GM12878 (cell line): ENCODE measurements around the gene BUB3. TPM values are rescaled to one million over a fixed set of nuclear protein-coding genes. Genes with fewer than 3 reads are reported as not detected.

Source experiments
- ATF7 ChIP-seq: fragments of 450-650 bp; IDR thresholded peaks from 2 replicates; pipeline ENCODE4 v1.6.1; 2016; ENCODE audit warnings: low read depth, mild to moderate bottlenecking
- BHLHE40 ChIP-seq, 2 experiments: fragments of 450-650 bp in 1 of 2; IDR thresholded peaks; 2 replicates each; pipeline ENCODE4 v1.6.1; 2011 to 2017; ENCODE audit warnings: low read depth in 2 of 2, borderline replicate concordance in 1 of 2, improper control_type of control experiment in 1 of 2, low read length in 1 of 2, mild to moderate bottlenecking in 1 of 2
- CHD1 ChIP-seq: IDR thresholded peaks from 2 replicates; pipeline ENCODE4 v1.6.1; 2012; ENCODE audit warnings: low read depth, low read length, improper control_type of control experiment
- CREM ChIP-seq: IDR thresholded peaks from 2 replicates; pipeline ENCODE4 v1.6.1; 2014; ENCODE audit warnings: antibody characterized with exemption, low read depth
- GABPA ChIP-seq: IDR thresholded peaks from 2 replicates; pipeline ENCODE4 v1.6.1; 2014; ENCODE audit warnings: antibody characterized with exemption, low read depth, mild to moderate bottlenecking, inconsistent platforms
- GATAD2B ChIP-seq: fragments of 450-650 bp; conservative IDR thresholded peaks from 2 replicates; pipeline ENCODE4 v1.6.1; 2017; ENCODE audit warnings: low read depth, mild to moderate bottlenecking, moderate library complexity
- IRF4 ChIP-seq: IDR thresholded peaks from 2 replicates; pipeline ENCODE4 v1.6.1; 2011; ENCODE audit warnings: low read depth, low read length
- NR2C1 ChIP-seq: fragments of 450-650 bp; IDR thresholded peaks from 2 replicates; pipeline ENCODE4 v1.6.1; 2017; ENCODE audit warnings: antibody characterized with exemption, mild to moderate bottlenecking, moderate library complexity
- PAX5 ChIP-seq: IDR thresholded peaks from 2 replicates; pipeline ENCODE4 v1.6.1; 2011; ENCODE audit warnings: low read depth, low read length, borderline replicate concordance
- POLR2AphosphoS2 ChIP-seq: IDR thresholded peaks from 2 replicates; pipeline ENCODE4 v1.6.1; 2011; ENCODE audit warnings: low read depth, mild to moderate bottlenecking, low read length, improper control_type of control experiment, moderate library complexity
- RAD21 ChIP-seq: IDR thresholded peaks from 2 replicates; pipeline ENCODE4 v1.6.1; 2011; ENCODE audit warnings: mild to moderate bottlenecking, low read depth, low read length, moderate library complexity; ENCODE audit not compliant: insufficient read depth
- RELA ChIP-seq: fragments of 450-650 bp; IDR thresholded peaks from 2 replicates; pipeline ENCODE4 v1.8.0; 2014; ENCODE audit warnings: borderline replicate concordance; ENCODE audit not compliant: partially characterized antibody
- SPI1 ChIP-seq: IDR thresholded peaks from 2 replicates; pipeline ENCODE4 v1.6.1; 2011; ENCODE audit warnings: low read depth, mild to moderate bottlenecking, low read length, moderate library complexity, borderline replicate concordance; ENCODE audit not compliant: insufficient read depth
- SREBF1 ChIP-seq: IDR thresholded peaks from 2 replicates; pipeline ENCODE4 v1.6.1; 2012; ENCODE audit warnings: mild to moderate bottlenecking, low read length
- TAF1 ChIP-seq: IDR thresholded peaks from 2 replicates; pipeline ENCODE4 v1.6.1; 2011; ENCODE audit warnings: mild to moderate bottlenecking, low read depth, low read length, borderline replicate concordance
- YY1 ChIP-seq: IDR thresholded peaks from 2 replicates; pipeline ENCODE4 v1.6.1; 2011; ENCODE audit warnings: low read depth, mild to moderate bottlenecking, low read length
- ZNF24 ChIP-seq: fragments of 450-650 bp; IDR thresholded peaks from 2 replicates; pipeline ENCODE4 v1.6.1; 2017; ENCODE audit warnings: antibody characterized with exemption, mild to moderate bottlenecking
- polyA plus RNA-seq, 11 experiments: library from polyadenylated mRNA; depleted of rRNA in 4 of 11; unstranded in 6 of 11; stranded (reverse) in 5 of 11; fragments of >200 nt; fragmentation: Nextera tagmentation in 4 of 11; fragmentation: Illumina TruSeq in 1 of 11; extraction: Ambion mirVana in 4 of 11; extraction: Trizol in 1 of 11; gene quantifications; 1 replicate in 1 of 11; 2 replicates in 10 of 11; pipeline versions ENCODE4 v1.2.1 to v1.2.3, GENCODE V29; 2011 to 2016; ENCODE audit warnings: inconsistent platforms in 2 of 11, missing spikeins in 2 of 11, low read depth in 1 of 11
- total RNA-seq, 4 experiments: library from RNA; depleted of rRNA in 3 of 4; stranded (reverse); fragments of >200 nt in 3 of 4; fragmentation: Illumina TruSeq in 1 of 4; extraction: Trizol in 1 of 4; gene quantifications; 2 replicates each; pipeline versions ENCODE4 v1.2.1 to v1.2.3, GENCODE V29; 2013 to 2021
- TF ChIP-seq, protein P1 (sequence below): IDR thresholded peaks from 2 replicates; pipeline ENCODE4 v1.6.1; 2011; ENCODE audit warnings: borderline replicate concordance, low read depth, mild to moderate bottlenecking, moderate library complexity, mixed read lengths, low read length; ENCODE audit not compliant: insufficient read depth; ENCODE audit errors: extremely low read length
- TF ChIP-seq, protein P2 (sequence below): fragments of 450-650 bp; conservative IDR thresholded peaks from 2 replicates; pipeline ENCODE4 v1.6.1; 2017; ENCODE audit warnings: mild to moderate bottlenecking, moderate library complexity
- TF ChIP-seq, protein P3 (sequence below): IDR thresholded peaks from 2 replicates; pipeline ENCODE4 v1.6.1; 2011; ENCODE audit warnings: low read depth, low read length, improper control_type of control experiment, borderline replicate concordance
- TF ChIP-seq, protein P4 (sequence below): fragments of 450-650 bp; IDR thresholded peaks from 2 replicates; pipeline ENCODE4 v1.6.1; 2017; ENCODE audit warnings: borderline replicate concordance
- TF ChIP-seq, protein P5 (sequence below): fragments of 450-650 bp; IDR thresholded peaks from 2 replicates; pipeline ENCODE4 v1.6.1; 2016; ENCODE audit warnings: mild to moderate bottlenecking
- TF ChIP-seq, protein P6 (sequence below): IDR thresholded peaks from 2 replicates; pipeline ENCODE4 v1.6.1; 2011; ENCODE audit warnings: mild to moderate bottlenecking, low read depth, low read length, moderate library complexity; ENCODE audit not compliant: insufficient replicate concordance

Gene BUB3
- total and polyA plus RNA-seq, 10 of the 15 experiments (the other 5 are each of a cell fraction or from before 2014, with no cell fraction given) = 260 to 1,126 (median 441) TPM

DNA sequence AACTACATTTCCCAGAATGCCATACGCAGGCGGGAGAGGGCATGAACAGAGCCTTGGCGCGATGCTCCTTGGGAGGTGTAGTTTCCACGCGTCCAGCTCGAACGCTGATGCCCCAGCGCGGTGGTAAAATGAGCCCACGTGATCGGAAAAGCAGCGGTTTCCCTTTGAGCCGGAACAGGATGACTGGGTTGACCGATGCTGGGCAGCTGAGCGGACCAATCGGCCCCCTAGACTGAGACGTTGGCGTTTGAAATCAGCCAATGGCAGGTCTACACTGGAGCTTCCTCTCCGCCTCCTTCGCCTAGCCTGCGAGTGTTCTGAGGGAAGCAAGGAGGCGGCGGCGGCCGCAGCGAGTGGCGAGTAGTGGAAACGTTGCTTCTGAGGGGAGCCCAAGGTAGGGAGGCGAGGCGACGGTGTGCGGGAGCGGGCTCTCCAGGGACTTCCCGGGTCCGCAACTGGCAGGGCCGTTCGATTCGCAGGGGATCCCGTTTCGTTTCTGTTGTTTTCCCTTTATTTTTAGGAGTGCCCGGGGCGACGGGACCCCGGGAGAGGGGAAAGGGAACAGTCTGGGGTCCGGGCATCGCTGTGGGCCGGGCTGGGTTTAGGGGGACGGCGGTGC lies at the start of gene BUB3 (continued):
- peak; percentile 54 for TF ChIP-seq RELA
- TF ChIP-seq ATF7 = peak; percentile 36; the same call in 1 of the 2 replicates
- peak; percentile 87 for TF ChIP-seq TAF1
- peak; percentile 95 for TF ChIP-seq GABPA
- no peak for TF ChIP-seq GATAD2B
- no peak; the same call in 1 of the 2 replicates for TF ChIP-seq PAX5
- TF ChIP-seq RAD21 = no peak
- 0 out of 2 replicates have a peak, but pooled peaks have one; percentile 32 for TF ChIP-seq IRF4
- TF ChIP-seq CHD1 = no peak; the same call in 1 of the 2 replicates
- TF ChIP-seq, protein P1, sequence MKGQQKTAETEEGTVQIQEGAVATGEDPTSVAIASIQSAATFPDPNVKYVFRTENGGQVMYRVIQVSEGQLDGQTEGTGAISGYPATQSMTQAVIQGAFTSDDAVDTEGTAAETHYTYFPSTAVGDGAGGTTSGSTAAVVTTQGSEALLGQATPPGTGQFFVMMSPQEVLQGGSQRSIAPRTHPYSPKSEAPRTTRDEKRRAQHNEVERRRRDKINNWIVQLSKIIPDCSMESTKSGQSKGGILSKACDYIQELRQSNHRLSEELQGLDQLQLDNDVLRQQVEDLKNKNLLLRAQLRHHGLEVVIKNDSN = peak; percentile 94
- peak; percentile 81 for TF ChIP-seq YY1
- peak; percentile 89 for TF ChIP-seq SREBF1
- TF ChIP-seq, protein P2, sequence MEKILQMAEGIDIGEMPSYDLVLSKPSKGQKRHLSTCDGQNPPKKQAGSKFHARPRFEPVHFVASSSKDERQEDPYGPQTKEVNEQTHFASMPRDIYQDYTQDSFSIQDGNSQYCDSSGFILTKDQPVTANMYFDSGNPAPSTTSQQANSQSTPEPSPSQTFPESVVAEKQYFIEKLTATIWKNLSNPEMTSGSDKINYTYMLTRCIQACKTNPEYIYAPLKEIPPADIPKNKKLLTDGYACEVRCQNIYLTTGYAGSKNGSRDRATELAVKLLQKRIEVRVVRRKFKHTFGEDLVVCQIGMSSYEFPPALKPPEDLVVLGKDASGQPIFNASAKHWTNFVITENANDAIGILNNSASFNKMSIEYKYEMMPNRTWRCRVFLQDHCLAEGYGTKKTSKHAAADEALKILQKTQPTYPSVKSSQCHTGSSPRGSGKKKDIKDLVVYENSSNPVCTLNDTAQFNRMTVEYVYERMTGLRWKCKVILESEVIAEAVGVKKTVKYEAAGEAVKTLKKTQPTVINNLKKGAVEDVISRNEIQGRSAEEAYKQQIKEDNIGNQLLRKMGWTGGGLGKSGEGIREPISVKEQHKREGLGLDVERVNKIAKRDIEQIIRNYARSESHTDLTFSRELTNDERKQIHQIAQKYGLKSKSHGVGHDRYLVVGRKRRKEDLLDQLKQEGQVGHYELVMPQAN = peak; percentile 74
- TF ChIP-seq SPI1 = peak; percentile 58; the same call in 1 of the 2 replicates
- peak; percentile 98 for TF ChIP-seq NR2C1
- TF ChIP-seq, protein P3, sequence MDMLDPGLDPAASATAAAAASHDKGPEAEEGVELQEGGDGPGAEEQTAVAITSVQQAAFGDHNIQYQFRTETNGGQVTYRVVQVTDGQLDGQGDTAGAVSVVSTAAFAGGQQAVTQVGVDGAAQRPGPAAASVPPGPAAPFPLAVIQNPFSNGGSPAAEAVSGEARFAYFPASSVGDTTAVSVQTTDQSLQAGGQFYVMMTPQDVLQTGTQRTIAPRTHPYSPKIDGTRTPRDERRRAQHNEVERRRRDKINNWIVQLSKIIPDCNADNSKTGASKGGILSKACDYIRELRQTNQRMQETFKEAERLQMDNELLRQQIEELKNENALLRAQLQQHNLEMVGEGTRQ = peak; percentile 95
- peak; percentile 95; the same call in 1 of the 2 replicates for TF ChIP-seq CREM
- TF ChIP-seq BHLHE40 (IDR thresholded peaks at IDR 0.05; ENCODE audit: borderline replicate concordance in 1 of 2, low read depth in 2 of 2, low read length in 1 of 2) = peak; percentile 51 to 72; a peak in 3 of 4 replicates
- TF ChIP-seq, protein P4, sequence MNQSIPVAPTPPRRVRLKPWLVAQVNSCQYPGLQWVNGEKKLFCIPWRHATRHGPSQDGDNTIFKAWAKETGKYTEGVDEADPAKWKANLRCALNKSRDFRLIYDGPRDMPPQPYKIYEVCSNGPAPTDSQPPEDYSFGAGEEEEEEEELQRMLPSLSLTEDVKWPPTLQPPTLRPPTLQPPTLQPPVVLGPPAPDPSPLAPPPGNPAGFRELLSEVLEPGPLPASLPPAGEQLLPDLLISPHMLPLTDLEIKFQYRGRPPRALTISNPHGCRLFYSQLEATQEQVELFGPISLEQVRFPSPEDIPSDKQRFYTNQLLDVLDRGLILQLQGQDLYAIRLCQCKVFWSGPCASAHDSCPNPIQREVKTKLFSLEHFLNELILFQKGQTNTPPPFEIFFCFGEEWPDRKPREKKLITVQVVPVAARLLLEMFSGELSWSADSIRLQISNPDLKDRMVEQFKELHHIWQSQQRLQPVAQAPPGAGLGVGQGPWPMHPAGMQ = no peak
- TF ChIP-seq POLR2AphosphoS2 = peak; percentile 94
- TF ChIP-seq, protein P5, sequence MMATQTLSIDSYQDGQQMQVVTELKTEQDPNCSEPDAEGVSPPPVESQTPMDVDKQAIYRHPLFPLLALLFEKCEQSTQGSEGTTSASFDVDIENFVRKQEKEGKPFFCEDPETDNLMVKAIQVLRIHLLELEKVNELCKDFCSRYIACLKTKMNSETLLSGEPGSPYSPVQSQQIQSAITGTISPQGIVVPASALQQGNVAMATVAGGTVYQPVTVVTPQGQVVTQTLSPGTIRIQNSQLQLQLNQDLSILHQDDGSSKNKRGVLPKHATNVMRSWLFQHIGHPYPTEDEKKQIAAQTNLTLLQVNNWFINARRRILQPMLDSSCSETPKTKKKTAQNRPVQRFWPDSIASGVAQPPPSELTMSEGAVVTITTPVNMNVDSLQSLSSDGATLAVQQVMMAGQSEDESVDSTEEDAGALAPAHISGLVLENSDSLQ = peak; percentile 99
- TF ChIP-seq ZNF24 = no peak
- TF ChIP-seq, protein P6, sequence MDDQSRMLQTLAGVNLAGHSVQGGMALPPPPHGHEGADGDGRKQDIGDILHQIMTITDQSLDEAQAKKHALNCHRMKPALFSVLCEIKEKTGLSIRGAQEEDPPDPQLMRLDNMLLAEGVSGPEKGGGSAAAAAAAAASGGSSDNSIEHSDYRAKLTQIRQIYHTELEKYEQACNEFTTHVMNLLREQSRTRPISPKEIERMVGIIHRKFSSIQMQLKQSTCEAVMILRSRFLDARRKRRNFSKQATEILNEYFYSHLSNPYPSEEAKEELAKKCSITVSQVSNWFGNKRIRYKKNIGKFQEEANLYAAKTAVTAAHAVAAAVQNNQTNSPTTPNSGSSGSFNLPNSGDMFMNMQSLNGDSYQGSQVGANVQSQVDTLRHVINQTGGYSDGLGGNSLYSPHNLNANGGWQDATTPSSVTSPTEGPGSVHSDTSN = peak; percentile 96
